Measurements from ENCODE around the gene ASB7.

Gene ASB7

DNA sequence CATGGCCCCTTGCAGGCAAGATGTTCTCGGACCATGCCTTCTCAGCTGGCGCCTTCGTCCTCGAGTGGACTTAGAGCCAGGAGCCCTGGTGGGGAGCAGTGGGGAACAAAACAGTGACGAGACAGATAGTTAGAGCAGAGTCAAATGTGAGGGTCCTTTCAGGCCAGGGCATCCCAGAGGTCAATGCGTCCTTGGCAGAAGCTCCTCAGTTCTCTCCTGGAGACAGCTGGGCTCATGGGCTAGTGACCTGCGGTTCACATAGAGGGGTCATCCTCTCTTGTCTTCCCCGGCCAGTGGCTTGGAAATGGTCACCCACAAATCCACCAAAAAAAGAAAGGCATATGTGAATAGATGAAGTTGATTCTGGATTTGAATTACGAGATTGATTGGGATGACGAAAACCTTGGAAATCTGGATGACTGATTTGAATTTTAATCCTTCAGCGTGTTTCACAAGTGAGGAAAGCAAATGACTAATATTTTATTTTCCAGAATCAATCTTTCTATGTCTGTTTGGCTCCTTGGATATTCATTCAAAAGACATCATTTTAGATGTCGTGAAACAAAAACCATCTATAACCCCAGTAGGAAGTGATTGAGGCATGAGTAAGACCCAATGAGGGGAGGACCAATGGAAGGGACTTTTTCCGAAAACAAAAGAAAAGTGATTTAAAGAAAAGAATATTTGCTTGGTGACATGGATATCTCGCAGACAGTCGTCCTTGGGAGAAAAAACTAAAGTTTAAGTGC is 84.5 kb downstream of the ASB7 start:
- H3K79me1 ChIP-seq (ENCODE audit: low read length) = no peaks in the 10 kb centered on the region
- no peak for DNase-seq
- H3K56ac ChIP-seq (ENCODE audit: low read length) = no peak overlapping the region
- H4K5ac ChIP-seq (ENCODE audit: low read length) = no peak overlapping the region
- no peaks in the 10 kb centered on the region for H3K4me1 ChIP-seq (ENCODE audit: control insufficient read depth, low read depth, low read length)
- no peak overlapping the region for H2BK15ac ChIP-seq (replicated peaks; ENCODE audit: low read depth)
- no peak overlapping the region for H3K18ac ChIP-seq (ENCODE audit: low read length)
- H3K4ac ChIP-seq (ENCODE audit: low read depth, low read length) = no peak overlapping the region
- WGBS (ENCODE audit: extremely low coverage, insufficient coverage, low lambda C conversion rate) = no CpG with 5 or more reads among the region's 15 CpGs
- no peaks in the 10 kb centered on the region for H3K79me2 ChIP-seq (ENCODE audit: control insufficient read depth, insufficient read depth, low read length)
- H4K8ac ChIP-seq (ENCODE audit: low read depth, low read length) = no peak overlapping the region
- no peak overlapping the region for H3K4me2 ChIP-seq (ENCODE audit: low read length)
- H3K23ac ChIP-seq (ENCODE audit: low read length) = no peak overlapping the region
- no peak overlapping the region for H3K4me3 ChIP-seq (ENCODE audit: low read length)
- no peak overlapping the region for H2BK120ac ChIP-seq (ENCODE audit: low read depth, low read length)
- no peaks in the 10 kb centered on the region for H3K27me3 ChIP-seq (ENCODE audit: insufficient read depth, low read length, poor library complexity)
- H3K36me3 ChIP-seq (ENCODE audit: control insufficient read depth, insufficient read depth, low read length) = no peaks in the 10 kb centered on the region
- H2AK5ac ChIP-seq (ENCODE audit: low read length) = no peak overlapping the region
- H3K9ac ChIP-seq (ENCODE audit: low read length) = no peak overlapping the region
- no peak overlapping the region for H2BK5ac ChIP-seq (ENCODE audit: low read length)
- no peak overlapping the region for H3K27ac ChIP-seq (ENCODE audit: low read depth, low read length)

DNA sequence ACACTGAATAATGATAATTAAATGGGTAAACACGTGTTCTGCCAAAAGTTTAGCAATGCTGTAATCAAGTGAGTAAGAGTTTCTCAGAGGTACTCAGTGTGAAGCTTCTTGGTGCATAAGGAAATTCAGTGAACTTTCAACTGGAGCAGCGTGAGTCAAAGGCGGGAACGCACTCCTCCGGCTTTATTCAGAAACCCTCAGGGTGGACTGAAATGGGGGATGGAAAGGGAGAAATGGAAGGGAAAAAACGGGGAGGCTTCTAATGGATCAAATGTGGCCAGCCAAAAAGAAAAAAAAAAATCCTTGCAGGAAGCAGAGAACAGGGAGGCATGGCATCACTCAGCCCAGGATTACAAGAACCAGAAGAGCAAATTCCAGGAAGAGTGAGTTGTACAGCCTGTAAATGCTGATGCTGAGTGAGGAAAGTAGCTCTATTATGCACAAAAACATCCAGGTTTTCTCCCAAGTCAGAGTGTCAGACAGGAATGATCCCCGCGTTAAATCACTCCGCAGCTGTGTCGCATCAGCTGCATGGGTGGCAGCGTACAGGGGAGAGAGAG is 85.3 kb downstream of the ASB7 start:
- no peak overlapping the region for H3K56ac ChIP-seq (ENCODE audit: low read length)
- no peaks in the 10 kb centered on the region for H3K4me1 ChIP-seq (ENCODE audit: control insufficient read depth, low read depth, low read length)
- no peak overlapping the region for H3K4ac ChIP-seq (ENCODE audit: low read depth, low read length)
- H3K36me3 ChIP-seq (ENCODE audit: control insufficient read depth, insufficient read depth, low read length) = no peaks in the 10 kb centered on the region
- no CpG with 5 or more reads among the region's 11 CpGs for WGBS (ENCODE audit: extremely low coverage, insufficient coverage, low lambda C conversion rate)
- no peaks in the 10 kb centered on the region for H3K79me2 ChIP-seq (ENCODE audit: control insufficient read depth, insufficient read depth, low read length)
- H4K8ac ChIP-seq (ENCODE audit: low read depth, low read length) = no peak overlapping the region
- H3K4me3 ChIP-seq (ENCODE audit: low read length) = no peak overlapping the region
- no peak overlapping the region for H2AK5ac ChIP-seq (ENCODE audit: low read length)
- no peaks in the 10 kb centered on the region for H3K27me3 ChIP-seq (ENCODE audit: insufficient read depth, low read length, poor library complexity)
- H3K9ac ChIP-seq (ENCODE audit: low read length) = no peak overlapping the region
- H2BK120ac ChIP-seq (ENCODE audit: low read depth, low read length) = no peak overlapping the region
- no peak for DNase-seq
- H2BK5ac ChIP-seq (ENCODE audit: low read length) = no peak overlapping the region
- H3K4me2 ChIP-seq (ENCODE audit: low read length) = no peak overlapping the region
- no peak overlapping the region for H3K18ac ChIP-seq (ENCODE audit: low read length)
- no peak overlapping the region for H3K27ac ChIP-seq (ENCODE audit: low read depth, low read length)
- H3K79me1 ChIP-seq (ENCODE audit: low read length) = no peaks in the 10 kb centered on the region
- H3K23ac ChIP-seq (ENCODE audit: low read length) = no peak overlapping the region
- H2BK15ac ChIP-seq (replicated peaks; ENCODE audit: low read depth) = no peak overlapping the region
- no peak overlapping the region for H4K5ac ChIP-seq (ENCODE audit: low read length)

DNA sequence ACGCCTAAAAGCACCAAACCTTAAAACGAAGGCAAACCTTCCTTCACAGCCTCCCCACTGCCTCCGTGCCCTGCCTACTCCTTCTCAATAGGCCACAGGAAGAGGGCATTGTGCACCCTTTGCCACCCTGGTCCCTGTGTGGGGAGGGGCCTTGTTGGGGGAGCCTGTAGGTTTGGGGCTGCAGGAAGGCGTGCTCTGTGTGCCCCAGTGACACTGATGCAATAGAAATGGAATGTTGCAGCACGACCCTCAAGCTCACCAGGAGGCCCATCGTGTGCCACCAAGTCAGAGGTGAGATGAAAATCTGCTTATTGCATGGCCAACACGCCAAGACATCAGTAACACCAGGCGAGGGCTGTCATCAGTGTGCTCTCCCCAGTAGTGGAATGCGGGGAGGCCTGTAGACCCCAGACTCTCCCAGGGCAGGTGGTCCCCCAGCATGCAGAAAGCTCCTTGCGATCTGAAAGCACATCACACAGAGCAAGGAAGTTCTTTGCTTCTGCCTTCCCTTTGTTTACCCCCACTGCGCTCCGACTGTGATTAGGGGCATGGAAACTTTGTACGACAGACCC is 86.2 kb downstream of the ASB7 start:
- H3K4me2 ChIP-seq (ENCODE audit: low read length) = no peak overlapping the region
- DNase-seq = peak; percentile 45
- H4K8ac ChIP-seq (ENCODE audit: low read depth, low read length) = no peak overlapping the region
- no peaks in the 10 kb centered on the region for H3K4me1 ChIP-seq (ENCODE audit: control insufficient read depth, low read depth, low read length)
- H3K9ac ChIP-seq (ENCODE audit: low read length) = no peak overlapping the region
- no peaks in the 10 kb centered on the region for H3K27me3 ChIP-seq (ENCODE audit: insufficient read depth, low read length, poor library complexity)
- H3K79me2 ChIP-seq (ENCODE audit: control insufficient read depth, insufficient read depth, low read length) = no peaks in the 10 kb centered on the region
- no peak overlapping the region for H3K23ac ChIP-seq (ENCODE audit: low read length)
- no peak overlapping the region for H4K5ac ChIP-seq (ENCODE audit: low read length)
- H2BK120ac ChIP-seq (ENCODE audit: low read depth, low read length) = no peak overlapping the region
- H2AK5ac ChIP-seq (ENCODE audit: low read length) = no peak overlapping the region
- H3K4ac ChIP-seq (ENCODE audit: low read depth, low read length) = no peak overlapping the region
- no peak overlapping the region for H3K4me3 ChIP-seq (ENCODE audit: low read length)
- H3K27ac ChIP-seq (ENCODE audit: low read depth, low read length) = no peak overlapping the region
- H3K36me3 ChIP-seq (ENCODE audit: control insufficient read depth, insufficient read depth, low read length) = no peaks in the 10 kb centered on the region
- no peak overlapping the region for H2BK15ac ChIP-seq (replicated peaks; ENCODE audit: low read depth)
- no peaks in the 10 kb centered on the region for H3K79me1 ChIP-seq (ENCODE audit: low read length)
- no peak overlapping the region for H3K18ac ChIP-seq (ENCODE audit: low read length)
- WGBS (ENCODE audit: extremely low coverage, insufficient coverage, low lambda C conversion rate) = no CpG with 5 or more reads among the region's 13 CpGs
- H3K56ac ChIP-seq (ENCODE audit: low read length) = peak overlapping the region; percentile 10
- no peak overlapping the region for H2BK5ac ChIP-seq (ENCODE audit: low read length)

DNA sequence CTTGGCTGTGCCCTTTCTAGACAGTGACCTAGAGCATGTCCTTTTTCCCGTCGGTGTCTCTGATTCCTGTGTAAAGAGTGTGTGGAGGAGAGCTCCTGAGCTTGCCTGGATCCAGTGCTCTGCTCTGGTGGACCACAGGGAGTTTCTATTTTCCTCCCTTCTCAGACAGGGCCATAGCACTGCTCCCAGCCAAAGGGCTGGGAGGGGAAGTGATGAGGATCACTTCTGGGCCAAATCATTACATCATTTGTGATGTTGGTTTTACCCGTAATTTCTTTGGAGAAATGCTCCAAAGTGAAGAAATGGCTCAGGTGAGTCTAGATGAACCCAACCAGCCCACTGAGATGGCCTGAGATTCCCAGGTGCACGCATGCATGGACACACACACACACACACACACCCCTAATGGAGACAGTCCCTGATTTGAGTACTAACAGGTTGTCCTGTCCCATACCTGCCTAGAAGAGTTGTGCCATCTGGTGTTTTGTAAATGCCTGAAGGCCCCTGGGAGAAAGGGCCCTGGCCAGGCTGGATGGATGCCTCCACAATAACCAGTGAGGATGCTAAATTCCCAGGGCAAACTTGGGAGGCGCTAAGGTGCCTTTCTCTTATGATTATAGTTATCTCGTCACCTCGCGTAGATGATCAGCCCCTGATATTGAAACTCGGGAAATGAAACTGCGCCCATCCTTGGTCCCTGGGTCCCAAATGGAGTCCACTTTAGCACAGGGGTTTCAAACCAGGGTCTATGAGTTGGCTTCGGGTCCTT is 86.9 kb downstream of the ASB7 start:
- H3K36me3 ChIP-seq (ENCODE audit: control insufficient read depth, insufficient read depth, low read length) = no peaks in the 10 kb centered on the region
- H4K5ac ChIP-seq (ENCODE audit: low read length) = no peak overlapping the region
- no peak overlapping the region for H3K4me2 ChIP-seq (ENCODE audit: low read length)
- no peak overlapping the region for H2BK120ac ChIP-seq (ENCODE audit: low read depth, low read length)
- H3K23ac ChIP-seq (ENCODE audit: low read length) = no peak overlapping the region
- no peak overlapping the region for H2AK5ac ChIP-seq (ENCODE audit: low read length)
- H3K27ac ChIP-seq (ENCODE audit: low read depth, low read length) = no peak overlapping the region
- H3K79me2 ChIP-seq (ENCODE audit: control insufficient read depth, insufficient read depth, low read length) = no peaks in the 10 kb centered on the region
- no peak overlapping the region for H3K4ac ChIP-seq (ENCODE audit: low read depth, low read length)
- DNase-seq = no peak
- no peak overlapping the region for H2BK15ac ChIP-seq (replicated peaks; ENCODE audit: low read depth)
- no peaks in the 10 kb centered on the region for H3K4me1 ChIP-seq (ENCODE audit: control insufficient read depth, low read depth, low read length)
- no peak overlapping the region for H3K9ac ChIP-seq (ENCODE audit: low read length)
- H3K56ac ChIP-seq (ENCODE audit: low read length) = no peak overlapping the region
- H4K8ac ChIP-seq (ENCODE audit: low read depth, low read length) = no peak overlapping the region
- H3K4me3 ChIP-seq (ENCODE audit: low read length) = no peak overlapping the region
- no CpG with 5 or more reads among the region's 11 CpGs for WGBS (ENCODE audit: extremely low coverage, insufficient coverage, low lambda C conversion rate)
- H3K79me1 ChIP-seq (ENCODE audit: low read length) = no peaks in the 10 kb centered on the region
- no peaks in the 10 kb centered on the region for H3K27me3 ChIP-seq (ENCODE audit: insufficient read depth, low read length, poor library complexity)
- H2BK5ac ChIP-seq (ENCODE audit: low read length) = no peak overlapping the region
- no peak overlapping the region for H3K18ac ChIP-seq (ENCODE audit: low read length)

DNA sequence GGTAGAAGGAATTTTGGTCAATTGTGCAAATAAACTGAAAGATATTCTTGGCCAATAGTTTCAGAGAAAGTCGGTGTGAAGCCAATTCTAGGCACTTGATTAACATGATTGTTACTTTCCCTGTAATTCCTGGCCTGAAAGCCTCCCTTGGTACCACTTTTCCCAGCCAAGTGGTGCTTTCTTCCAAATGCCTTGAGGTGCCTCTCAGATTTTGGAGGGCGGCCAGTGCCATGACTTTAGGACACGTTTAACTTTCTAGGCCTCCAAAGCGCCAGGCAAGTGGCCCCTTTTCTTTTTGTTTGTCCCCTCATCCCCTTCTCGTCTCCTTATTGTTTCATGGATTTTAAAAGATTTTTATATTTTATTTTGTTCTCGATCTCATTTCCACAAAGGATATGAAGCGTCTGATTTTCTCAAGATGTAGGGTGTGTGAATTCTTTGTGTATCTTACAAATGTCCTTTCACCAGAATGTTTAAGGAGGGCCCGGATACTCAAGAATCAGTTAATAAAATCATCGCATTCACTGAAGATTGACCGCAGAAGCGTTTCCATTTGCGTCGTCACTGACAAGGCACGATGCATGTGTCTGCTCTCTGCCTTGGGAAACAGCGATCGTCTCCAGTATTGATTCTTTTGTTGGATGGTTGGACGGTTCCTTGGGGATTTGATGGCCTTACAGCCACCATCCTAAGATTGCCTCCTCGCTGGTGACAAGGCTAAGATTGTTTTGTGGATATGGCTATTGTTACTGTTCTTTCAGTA is 87.8 kb downstream of the ASB7 start:
- H3K9ac ChIP-seq (ENCODE audit: low read length) = no peak overlapping the region
- no peaks in the 10 kb centered on the region for H3K79me1 ChIP-seq (ENCODE audit: low read length)
- H3K4ac ChIP-seq (ENCODE audit: low read depth, low read length) = no peak overlapping the region
- no peak for DNase-seq
- H3K18ac ChIP-seq (ENCODE audit: low read length) = no peak overlapping the region
- H3K27me3 ChIP-seq (ENCODE audit: insufficient read depth, low read length, poor library complexity) = no peaks in the 10 kb centered on the region
- H3K79me2 ChIP-seq (ENCODE audit: control insufficient read depth, insufficient read depth, low read length) = no peaks in the 10 kb centered on the region
- no peak overlapping the region for H3K4me2 ChIP-seq (ENCODE audit: low read length)
- no peak overlapping the region for H2AK5ac ChIP-seq (ENCODE audit: low read length)
- H4K8ac ChIP-seq (ENCODE audit: low read depth, low read length) = no peak overlapping the region
- H3K4me3 ChIP-seq (ENCODE audit: low read length) = no peak overlapping the region
- no peak overlapping the region for H4K5ac ChIP-seq (ENCODE audit: low read length)
- H3K23ac ChIP-seq (ENCODE audit: low read length) = no peak overlapping the region
- WGBS (ENCODE audit: extremely low coverage, insufficient coverage, low lambda C conversion rate) = no CpG with 5 or more reads among the region's 18 CpGs
- H2BK5ac ChIP-seq (ENCODE audit: low read length) = no peak overlapping the region
- no peak overlapping the region for H3K27ac ChIP-seq (ENCODE audit: low read depth, low read length)
- H3K4me1 ChIP-seq (ENCODE audit: control insufficient read depth, low read depth, low read length) = no peaks in the 10 kb centered on the region
- no peak overlapping the region for H3K56ac ChIP-seq (ENCODE audit: low read length)
- no peak overlapping the region for H2BK120ac ChIP-seq (ENCODE audit: low read depth, low read length)
- no peak overlapping the region for H2BK15ac ChIP-seq (replicated peaks; ENCODE audit: low read depth)
- no peaks in the 10 kb centered on the region for H3K36me3 ChIP-seq (ENCODE audit: control insufficient read depth, insufficient read depth, low read length)
